NCI-H2081 treated with DMSO at 0.1 percent for 48 hours (cell line): ENCODE results near the gene GOLPH3.
"Not testable (repeated sequence)": the region's sequence is repeated elsewhere in the genome, so short reads cannot be mapped to it uniquely, and the experiment has no call there.

Source experiments
- DNase-seq: peaks from one replicate; lab custom pipeline; 2025; lab: John Stamatoyannopoulos, UW

GOLPH3 gene

GRCh38 chr5:32098890-32099310, 75.2 kb downstream of the GOLPH3 start:
- DNase-seq = no peak

GRCh38 chr5:32098291-32098690, 75.8 kb downstream of the GOLPH3 start:
- no peak for DNase-seq

- DNase-seq = no peak
Measured at GRCh38 chr5:32096891-32097595, 77.1 kb downstream of the GOLPH3 start.

- DNase-seq = no peak
Measured at GRCh38 chr5:32095261-32095671, 78.9 kb downstream of the GOLPH3 start.

- DNase-seq = no peak
Measured at GRCh38 chr5:32094691-32095090, 79.4 kb downstream of the GOLPH3 start.

- DNase-seq = peak; percentile 63
Measured at GRCh38 chr5:32092938-32093812, 80.9 kb downstream of the GOLPH3 start.

- DNase-seq = no peak
Measured at GRCh38 chr5:32090755-32091128, 83.4 kb downstream of the GOLPH3 start.

GRCh38 chr5:32090026-32090754, 83.9 kb downstream of the GOLPH3 start:
- DNase-seq = no peak

GRCh38 chr5:32089146-32090000, 84.7 kb downstream of the GOLPH3 start:
- DNase-seq = no peak

- DNase-seq = no peak
Measured at GRCh38 chr5:32088214-32088613, 85.9 kb downstream of the GOLPH3 start.

- no peak for DNase-seq
Measured at GRCh38 chr5:32087086-32088082, 86.7 kb downstream of the GOLPH3 start.

- no peak for DNase-seq
Measured at GRCh38 chr5:32083981-32084430, 90.1 kb downstream of the GOLPH3 start.

- no peak for DNase-seq
Measured at GRCh38 chr5:32082701-32083100, 91.4 kb downstream of the GOLPH3 start.

- not testable (repeated sequence) for DNase-seq
Measured at GRCh38 chr5:32080565-32080964, 93.6 kb downstream of the GOLPH3 start.

- DNase-seq = not testable (repeated sequence)
Measured at GRCh38 chr5:32078855-32079254, 95.3 kb downstream of the GOLPH3 start.

- peak; percentile 13 for DNase-seq
Measured at GRCh38 chr5:32076699-32077695, 97.1 kb downstream of the GOLPH3 start.
